Astrocyte of the hippocampus (primary cell): ENCODE data around the gene TPCN1.
A peak's percentile ranks its signal among the peaks of the same experiment; 100 is the strongest.
"Not testable (repeated sequence)": the region's sequence is repeated elsewhere in the genome, so short reads cannot be mapped to it uniquely, and the experiment has no call there.

ENCODE experiments used
- DNase-seq: peaks from one replicate; pipeline ENCODE4 v3.0.0; 2011; ENCODE audit warnings: low read depth, low spot score

The TPCN1 gene

GRCh38 chr12:113196990-113197389 lies 24.3 kb upstream of the TPCN1 start:
- DNase-seq = peak; percentile 85

DNA sequence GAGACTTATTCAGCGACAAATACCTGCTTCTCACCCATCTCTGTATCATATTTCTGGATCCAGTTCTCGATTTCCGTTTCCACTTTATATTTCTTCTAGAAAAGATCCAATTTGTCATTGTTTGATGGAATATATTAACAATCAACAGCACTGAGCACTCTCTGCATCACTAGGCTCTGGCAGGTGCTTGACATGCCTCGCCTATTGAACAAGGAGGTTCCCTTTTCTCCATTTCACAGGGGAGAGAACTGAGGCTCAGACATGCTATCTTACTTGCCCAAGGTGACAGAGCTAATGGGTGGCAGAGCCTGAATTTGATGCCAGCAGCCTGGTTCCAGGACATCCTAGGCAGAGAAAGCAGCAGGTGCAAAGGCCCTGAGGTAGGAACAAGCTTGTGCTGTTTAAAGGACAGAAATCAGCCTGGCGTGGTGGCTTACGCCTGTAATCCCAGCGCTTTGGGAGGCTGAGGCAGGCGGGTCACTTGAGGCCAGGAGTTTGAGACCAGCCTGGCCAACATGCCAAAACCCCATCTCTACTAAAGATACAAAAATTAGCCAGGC lies 23.7 kb upstream of the TPCN1 start:
- DNase-seq = no peak

DNA sequence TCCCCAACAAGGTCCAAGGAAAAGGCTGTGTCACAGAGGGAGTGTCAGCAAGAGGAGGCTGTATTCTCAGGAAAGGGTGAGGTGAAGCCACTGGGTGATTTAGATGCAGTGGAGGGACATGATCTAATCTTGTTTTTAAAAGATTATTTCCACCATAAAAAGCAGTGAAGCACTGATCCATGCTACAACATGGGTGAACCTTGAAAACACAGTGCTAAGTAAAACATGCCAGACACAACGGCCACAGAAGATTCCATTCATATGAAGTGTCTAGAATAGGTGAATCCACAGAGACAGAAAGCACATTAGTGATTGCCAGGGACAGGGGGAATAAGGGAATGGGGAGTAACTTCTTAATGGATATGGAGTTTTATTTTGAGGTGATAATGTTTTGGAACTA lies 23.0 kb upstream of the TPCN1 start:
- DNase-seq = no peak

DNA sequence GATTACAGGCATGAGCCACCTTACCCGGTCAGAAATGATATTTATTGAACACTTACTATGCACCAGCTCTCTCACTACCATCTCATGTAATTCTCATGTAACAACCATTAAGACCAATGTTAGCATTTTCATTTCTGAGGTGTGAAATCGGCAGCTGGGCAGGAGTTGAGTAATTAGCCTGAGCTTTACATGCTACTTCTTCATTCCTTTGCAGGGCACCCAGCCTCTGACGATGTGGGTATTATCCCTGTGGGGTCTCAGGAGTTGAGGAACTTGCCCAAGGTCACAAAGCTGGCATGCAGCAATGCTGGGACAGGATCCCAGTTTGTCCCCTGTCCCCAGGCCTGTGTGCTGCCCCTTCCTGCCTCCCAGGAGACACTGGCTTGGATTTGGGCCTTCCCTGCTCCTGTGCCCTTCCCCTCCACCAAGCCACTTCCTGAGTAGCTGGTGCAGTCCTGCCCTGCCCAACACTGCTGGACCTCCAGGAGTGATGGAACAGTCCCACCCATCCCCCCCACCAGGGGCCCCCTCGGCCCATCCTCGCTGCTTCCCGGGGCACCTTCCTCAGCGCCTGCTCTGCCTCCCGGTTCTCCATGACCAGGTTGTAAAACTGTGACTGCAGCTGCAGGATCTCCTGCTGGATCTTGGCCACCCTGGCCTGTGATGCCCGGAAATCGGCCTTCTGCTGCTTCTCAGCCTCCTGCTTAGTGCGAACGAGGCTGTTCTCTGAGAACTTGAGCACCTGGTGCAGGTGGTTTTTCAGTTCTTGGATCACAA lies 21.1 kb upstream of the TPCN1 start:
- DNase-seq = no peak

GRCh38 chr12:113201187-113202177 lies 19.8 kb upstream of the TPCN1 start:
- no peak for DNase-seq

GRCh38 chr12:113202300-113203075 lies 18.8 kb upstream of the TPCN1 start:
- DNase-seq = no peak

DNA sequence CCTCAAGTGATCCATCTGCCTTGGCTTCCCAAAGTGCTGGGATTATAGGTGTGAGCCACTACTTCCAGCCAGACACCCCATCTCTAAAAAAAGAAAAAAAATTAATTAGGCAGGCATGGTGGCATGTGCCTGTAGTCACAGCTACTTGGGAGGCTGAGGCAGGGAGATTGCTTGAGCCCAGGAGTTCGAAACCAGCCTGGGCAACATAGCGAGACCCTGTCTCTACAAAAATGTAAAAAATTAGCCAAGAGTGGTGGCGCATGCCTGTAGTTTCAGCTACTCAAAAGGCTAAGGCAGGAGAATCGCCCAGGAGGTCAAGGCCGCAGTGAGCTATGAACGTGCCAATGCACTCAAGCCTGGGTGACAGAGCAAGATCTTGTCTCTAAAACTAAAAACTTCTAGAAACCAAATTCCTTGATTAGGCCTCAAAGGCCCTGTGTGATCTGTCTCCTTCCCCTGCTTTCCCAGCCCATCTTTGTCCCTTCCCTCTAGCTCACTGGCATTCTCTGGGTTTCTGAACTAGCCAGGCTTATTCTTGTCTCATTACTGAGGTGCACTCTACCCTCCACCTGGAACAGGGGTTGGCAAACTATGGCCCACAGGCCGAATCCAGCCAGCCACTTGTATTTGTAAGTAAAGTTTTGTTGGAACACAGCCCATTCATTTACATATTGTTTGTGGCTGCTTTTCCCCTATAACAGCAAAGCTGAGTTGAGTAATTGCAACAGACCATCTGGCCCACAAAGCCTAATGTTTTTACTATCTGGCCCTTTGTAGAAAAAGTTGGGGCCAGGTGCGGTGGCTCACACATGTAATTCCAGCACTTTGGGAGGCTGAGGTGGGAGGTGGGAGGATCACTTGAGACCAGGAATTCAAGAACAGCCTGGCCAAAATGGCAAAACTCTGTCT lies 17.2 kb upstream of the TPCN1 start:
- DNase-seq = no peak

- DNase-seq = no peak
These were observed 16.5 kb upstream of the TPCN1 start for GRCh38 chr12:113204804-113205203.

DNA sequence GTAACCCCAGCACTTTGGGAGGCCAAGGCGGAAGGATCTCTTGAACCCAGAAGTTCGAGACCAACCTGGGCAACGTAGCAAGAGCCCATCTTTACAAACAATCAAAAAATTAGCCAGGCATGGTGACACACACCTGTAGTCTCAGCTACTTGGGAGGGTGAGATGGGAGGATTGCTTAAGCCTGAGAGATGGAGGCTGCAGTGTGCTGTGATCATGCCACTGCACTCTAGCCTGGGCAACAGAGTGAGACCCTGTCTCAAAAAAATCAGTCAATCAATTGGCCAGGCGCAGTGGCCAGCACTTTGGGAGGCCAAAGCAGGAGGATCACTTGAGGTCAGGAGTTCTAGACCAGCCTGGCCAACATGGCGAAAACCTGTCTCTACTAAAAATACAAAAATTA lies 14.5 kb upstream of the TPCN1 start:
- not testable (repeated sequence) for DNase-seq

GRCh38 chr12:113207613-113208040 lies 13.6 kb upstream of the TPCN1 start:
- no peak for DNase-seq

- no peak for DNase-seq
These were observed 13.0 kb upstream of the TPCN1 start for GRCh38 chr12:113208041-113208934.

DNA sequence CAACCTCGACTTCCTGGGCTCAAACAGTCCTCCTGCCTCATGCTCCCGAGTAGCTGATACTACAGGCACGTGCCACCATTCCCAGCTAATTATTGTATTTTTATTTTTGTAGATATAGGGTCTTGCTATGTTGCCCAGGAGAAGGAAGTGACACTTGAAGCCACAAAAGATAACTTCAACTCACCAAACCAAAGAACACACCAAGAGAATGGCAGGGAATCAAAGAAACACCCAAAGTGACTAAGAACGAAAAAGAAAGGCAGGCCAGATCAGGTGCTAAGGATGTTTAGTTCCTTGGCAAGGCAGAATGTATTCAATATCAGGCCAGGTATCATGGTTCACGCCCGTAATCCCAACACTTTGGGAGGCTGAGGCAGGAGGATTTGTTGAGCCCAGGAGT lies 10.1 kb upstream of the TPCN1 start:
- DNase-seq = no peak

- DNase-seq = peak; percentile 92
These were observed 6.3 kb upstream of the TPCN1 start for GRCh38 chr12:113214895-113215400.

DNA sequence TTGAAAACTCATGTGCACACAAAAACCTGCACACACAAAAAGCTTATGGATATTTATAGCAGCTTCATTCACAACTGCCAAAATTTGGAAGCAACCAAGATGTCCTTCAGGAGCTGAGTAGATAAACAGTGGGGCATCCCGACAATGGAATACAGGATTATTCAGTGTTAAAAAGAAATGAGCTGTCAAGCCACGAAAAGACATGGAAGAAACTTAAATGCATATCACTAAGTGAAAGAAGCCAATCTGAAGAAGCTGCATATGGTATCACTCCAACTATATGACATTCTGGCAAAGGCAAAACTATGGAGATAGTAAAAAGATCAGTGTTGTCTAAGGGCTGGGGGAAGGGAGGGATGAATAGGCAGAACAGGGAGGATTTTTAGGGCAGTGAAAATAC lies 5.2 kb upstream of the TPCN1 start:
- DNase-seq = no peak

GRCh38 chr12:113220593-113221180 lies 577 bp upstream of the TPCN1 start:
- no peak for DNase-seq

DNA sequence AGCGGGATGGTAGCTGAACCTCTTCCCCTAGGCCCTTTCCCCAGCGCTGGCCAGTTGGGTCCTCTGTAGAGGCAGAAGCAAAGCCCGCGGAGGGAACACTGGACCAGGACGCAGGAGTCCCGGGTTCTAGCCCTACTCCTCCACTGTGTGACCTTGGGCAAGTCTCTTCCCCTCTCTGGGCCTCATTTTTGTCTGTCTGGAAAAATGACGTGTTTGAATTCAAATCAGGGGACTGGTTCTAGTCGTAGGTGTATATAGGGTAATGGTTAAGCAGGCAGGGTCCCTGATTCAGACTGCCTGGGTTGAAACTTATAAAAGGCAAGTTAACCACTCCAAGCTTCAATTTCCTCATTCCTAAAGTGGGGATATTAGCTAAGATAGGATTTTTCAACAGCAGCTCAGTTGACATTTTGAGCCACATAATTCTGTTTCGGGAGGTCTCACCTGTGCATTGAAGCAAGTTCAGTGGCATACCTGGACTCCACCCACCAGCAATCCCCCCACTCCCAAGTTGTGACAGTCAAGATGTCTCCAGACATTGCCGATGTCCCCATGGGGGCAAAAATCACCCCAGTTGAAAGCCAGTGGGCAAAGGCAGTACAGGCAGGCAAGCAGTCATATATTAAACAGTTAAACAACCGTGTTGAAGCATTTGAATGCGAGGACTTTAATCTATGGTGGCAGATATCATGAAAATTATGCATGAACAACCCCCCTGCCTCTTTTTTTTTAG lies 899 bp downstream of the TPCN1 start:
- no peak for DNase-seq

- peak; percentile 74 for DNase-seq
These were observed 1.7 kb downstream of the TPCN1 start for GRCh38 chr12:113222730-113223531.
